Keratinocyte (primary cell): ENCODE data around the gene IRX1. TPM values are rescaled to one million over a fixed set of nuclear protein-coding genes. Genes with fewer than 3 reads are reported as not detected.

Source experiments
- DNase-seq: peaks from one replicate; pipeline ENCODE4 v3.0.0-alpha.2; 2011; ENCODE audit warnings: low read depth, missing footprints, low spot score
- FAIRE-seq: peaks from 2 replicates; lab custom pipeline; 2011; peaks lifted over from hg19 to GRCh38; lab: Jason Lieb, UNC
- H2AFZ ChIP-seq: 2 replicates; pipeline ENCODE4 v1.6.0; 2012; ENCODE audit warnings: low read length, control low read depth, inconsistent platforms; ENCODE audit not compliant: control insufficient read depth
- H3K27ac ChIP-seq: 2 replicates; pipeline ENCODE4 v1.5.1; 2011; ENCODE audit warnings: low read length; ENCODE audit not compliant: control insufficient read depth, insufficient read depth
- H3K27me3 ChIP-seq: 3 replicates; pipeline ENCODE4 v1.6.0; 2011; ENCODE audit warnings: low read length; ENCODE audit not compliant: control insufficient read depth, insufficient read depth; ENCODE audit errors: extremely low read depth
- H3K36me3 ChIP-seq, 2 experiments: 2 replicates in 1 of 2; 3 replicates in 1 of 2; pipeline ENCODE4 v1.5.1; 2011; ENCODE audit warnings: low read length in 2 of 2, mild to moderate bottlenecking in 1 of 2; ENCODE audit not compliant: control insufficient read depth in 2 of 2, insufficient read depth in 2 of 2; ENCODE audit errors: extremely low read depth in 1 of 2
- H3K4me1 ChIP-seq: 3 replicates; pipeline ENCODE4 v1.5.1; 2011; ENCODE audit warnings: low read length; ENCODE audit not compliant: control insufficient read depth, insufficient read depth; ENCODE audit errors: extremely low read depth
- H3K4me2 ChIP-seq: 3 replicates; pipeline ENCODE4 v1.6.0; 2011; ENCODE audit warnings: low read depth, low read length; ENCODE audit not compliant: control insufficient read depth, insufficient read depth; ENCODE audit errors: extremely low read depth
- H3K4me3 ChIP-seq, 3 experiments: fragments of 200-600 bp in 1 of 3; sonication (generic) in 1 of 3; 2 replicates in 2 of 3; 3 replicates in 1 of 3; pipeline ENCODE4 v1.5.1; 2011 to 2016; ENCODE audit warnings: low read length in 3 of 3, mild to moderate bottlenecking in 3 of 3, control low read depth in 2 of 3, inconsistent platforms in 1 of 3, low read depth in 1 of 3, mixed read lengths in 1 of 3, mixed run types in 1 of 3, moderate library complexity in 1 of 3; ENCODE audit not compliant: control insufficient read depth in 2 of 3, insufficient read depth in 2 of 3; ENCODE audit errors: extremely low read depth in 1 of 3
- H3K79me2 ChIP-seq: 2 replicates; pipeline ENCODE4 v1.6.0; 2012; ENCODE audit warnings: low read length; ENCODE audit not compliant: control insufficient read depth, insufficient read depth
- H3K9ac ChIP-seq: 3 replicates; pipeline ENCODE4 v1.6.0; 2011; ENCODE audit warnings: low read length; ENCODE audit not compliant: control insufficient read depth, insufficient read depth; ENCODE audit errors: extremely low read depth
- H3K9me1 ChIP-seq: 3 replicates; pipeline ENCODE4 v1.6.0; 2011; ENCODE audit warnings: low read length; ENCODE audit not compliant: control insufficient read depth, insufficient read depth; ENCODE audit errors: extremely low read depth
- H3K9me3 ChIP-seq: 2 replicates; pipeline ENCODE4 v1.5.1; 2012; ENCODE audit warnings: low read depth, low read length; ENCODE audit not compliant: control insufficient read depth
- H4K20me1 ChIP-seq: 3 replicates; pipeline ENCODE4 v1.6.0; 2011; ENCODE audit warnings: low read length; ENCODE audit not compliant: control insufficient read depth, insufficient read depth; ENCODE audit errors: extremely low read depth
- CTCF ChIP-seq, 3 experiments: IDR thresholded peaks in 1 of 3; conservative IDR thresholded peaks in 1 of 3; optimal IDR thresholded peaks in 1 of 3; 2 replicates in 2 of 3; 3 replicates in 1 of 3; pipeline versions ENCODE3 to v1.5.1; 2011; ENCODE audit warnings: low read length in 3 of 3, mild to moderate bottlenecking in 3 of 3, moderate library complexity in 2 of 3, control low read depth in 1 of 3, inconsistent platforms in 1 of 3; ENCODE audit not compliant: insufficient read depth in 2 of 3; ENCODE audit errors: extremely low read depth in 1 of 3
- EZH2 ChIP-seq: IDR thresholded peaks from one replicate; pipeline ENCODE4 v1.6.1; 2012; ENCODE audit warnings: inconsistent platforms, mild to moderate bottlenecking, low read length, moderate library complexity
- dilution Hi-C: fragments of 300-500 bp; cut with MboI; formaldehyde crosslinking; loops from one replicate; pipeline ENCODE4 v1.7.0; 2020; ENCODE audit warnings: low sequenced_read_pairs; ENCODE audit not compliant: extremely low pct_ligation_motif_present
- polyA plus RNA-seq, 5 experiments: library from polyadenylated mRNA; depleted of rRNA in 3 of 5; stranded (reverse) in 3 of 5; stranded (forward) in 1 of 5; unstranded in 1 of 5; fragments of >200 nt; gene quantifications; 1 replicate in 1 of 5; 2 replicates in 3 of 5; 3 replicates in 1 of 5; pipeline versions ENCODE4 v1.2.1 to v1.2.3, GENCODE V29; 2011 to 2012; ENCODE audit warnings: missing spikeins in 2 of 5, low read depth in 1 of 5, low replicate concordance in 1 of 5

IRX1 gene
- polyA plus RNA-seq, 1 donor (not counting 4 experiments of a cell fraction or from before 2014, with no cell fraction given): 1.00 TPM

- Histone ChIP-seq H3K27me3 (peaks cover 5% of the 10 kb centered on the region), H3K4me3 (no peak overlapping the region), H4K20me1 (no peaks in the 10 kb centered on the region), H3K36me3 (peaks cover 0 to 2% of the 10 kb centered on the region in 2 experiments), H3K4me1 (no peaks in the 10 kb centered on the region), H3K9ac (no peak overlapping the region), H2AFZ (no peak overlapping the region), H3K79me2 (peaks cover 21% of the 10 kb centered on the region), H3K9me1 (no peaks in the 10 kb centered on the region), H3K4me2 (no peak overlapping the region), H3K27ac (no peak overlapping the region), H3K9me3 (no peaks in the 10 kb centered on the region)
- DNase-seq (no peak), FAIRE-seq (no peak)
- dilution Hi-C loops: no loop called here
- TF ChIP-seq EZH2 (no peak), CTCF (optimal IDR thresholded peaks at IDR 0.05 in 1 of 3, IDR thresholded peaks at IDR 0.05 in 1 of 3, conservative IDR thresholded peaks at IDR 0.05 in 1 of 3; ENCODE audit: extremely low read depth in 1 of 3, insufficient read depth in 2 of 3, low read length in 3 of 3) (no peak)
These were observed 6.5 kb downstream of the IRX1 start for GRCh38 chr5:3601911-3602782.

- no peak overlapping the region for H2AFZ ChIP-seq
- no peaks in the 10 kb centered on the region for H3K9me3 ChIP-seq
- no peak overlapping the region for H3K27ac ChIP-seq
- FAIRE-seq (no peak), DNase-seq (no peak)
- no peak overlapping the region for H3K9ac ChIP-seq
- no peaks in the 10 kb centered on the region for H3K27me3 ChIP-seq
- no peaks in the 10 kb centered on the region for H4K20me1 ChIP-seq
- peaks cover 0 to 3% of the 10 kb centered on the region in 2 experiments for H3K36me3 ChIP-seq
- H3K9me1 ChIP-seq: no peaks in the 10 kb centered on the region
- H3K79me2 ChIP-seq: peaks cover 14% of the 10 kb centered on the region
- H3K4me1 ChIP-seq: no peaks in the 10 kb centered on the region
- TF ChIP-seq CTCF (optimal IDR thresholded peaks at IDR 0.05 in 1 of 3, IDR thresholded peaks at IDR 0.05 in 1 of 3, conservative IDR thresholded peaks at IDR 0.05 in 1 of 3; ENCODE audit: extremely low read depth in 1 of 3, insufficient read depth in 2 of 3, low read length in 3 of 3): peak in 1 of 3 experiments; percentile 23
- TF ChIP-seq EZH2: no peak
- H3K4me3 ChIP-seq: no peak overlapping the region
- no peak overlapping the region for H3K4me2 ChIP-seq
- dilution Hi-C loops: no loop called here
These were observed 7.3 kb downstream of the IRX1 start for GRCh38 chr5:3602785-3603502.
